Gastrocnemius medialis (tissue), 4 donors: ENCODE data around the gene GRID2.

Experiments used
- POLR2A ChIP-seq, 2 donors: fragments of 450-650 bp; IDR thresholded peaks; one replicate each; pipeline ENCODE4 v1.6.1; 2017; ENCODE audit warnings: antibody characterized with exemption in 2 of 2, mild to moderate bottlenecking in 2 of 2, moderate library complexity in 2 of 2
- TF ChIP-seq, protein P1 (sequence below), 5 experiments: fragments of 450-650 bp in 3 of 5; fragments of 200-600 bp in 2 of 5; sonication (generic) in 2 of 5; IDR thresholded peaks in 4 of 5; conservative IDR thresholded peaks in 1 of 5; 1 replicate in 4 of 5; 2 replicates in 1 of 5; pipeline ENCODE4 v1.5.1; 2016 to 2019; ENCODE audit warnings: antibody characterized with exemption in 5 of 5, mild to moderate bottlenecking in 3 of 5, moderate library complexity in 3 of 5

DNA sequence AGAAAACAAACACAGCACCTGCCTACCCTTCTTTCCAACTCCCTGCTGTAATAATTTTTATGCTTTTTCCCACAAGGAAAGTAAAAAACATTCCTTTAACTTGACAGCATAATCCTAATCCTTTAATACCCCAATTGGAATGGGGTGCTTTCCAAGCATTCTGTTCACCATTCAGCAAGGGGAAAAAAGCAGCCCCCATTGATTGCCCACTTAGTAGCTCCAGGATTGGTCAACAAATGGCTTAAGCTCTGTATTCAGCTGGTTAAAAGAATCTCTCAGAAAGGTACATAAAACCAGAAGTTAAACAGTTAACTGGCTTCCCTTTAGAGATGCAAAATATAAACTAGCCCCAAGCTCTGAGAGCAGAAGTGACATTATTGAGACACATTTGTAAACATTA lies 1330.0 kb downstream of the GRID2 start:
- TF ChIP-seq, protein P1, sequence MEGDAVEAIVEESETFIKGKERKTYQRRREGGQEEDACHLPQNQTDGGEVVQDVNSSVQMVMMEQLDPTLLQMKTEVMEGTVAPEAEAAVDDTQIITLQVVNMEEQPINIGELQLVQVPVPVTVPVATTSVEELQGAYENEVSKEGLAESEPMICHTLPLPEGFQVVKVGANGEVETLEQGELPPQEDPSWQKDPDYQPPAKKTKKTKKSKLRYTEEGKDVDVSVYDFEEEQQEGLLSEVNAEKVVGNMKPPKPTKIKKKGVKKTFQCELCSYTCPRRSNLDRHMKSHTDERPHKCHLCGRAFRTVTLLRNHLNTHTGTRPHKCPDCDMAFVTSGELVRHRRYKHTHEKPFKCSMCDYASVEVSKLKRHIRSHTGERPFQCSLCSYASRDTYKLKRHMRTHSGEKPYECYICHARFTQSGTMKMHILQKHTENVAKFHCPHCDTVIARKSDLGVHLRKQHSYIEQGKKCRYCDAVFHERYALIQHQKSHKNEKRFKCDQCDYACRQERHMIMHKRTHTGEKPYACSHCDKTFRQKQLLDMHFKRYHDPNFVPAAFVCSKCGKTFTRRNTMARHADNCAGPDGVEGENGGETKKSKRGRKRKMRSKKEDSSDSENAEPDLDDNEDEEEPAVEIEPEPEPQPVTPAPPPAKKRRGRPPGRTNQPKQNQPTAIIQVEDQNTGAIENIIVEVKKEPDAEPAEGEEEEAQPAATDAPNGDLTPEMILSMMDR (IDR thresholded peaks at IDR 0.05 in 4 of 5, conservative IDR thresholded peaks at IDR 0.05 in 1 of 5) = no peak
- no peak for TF ChIP-seq POLR2A (IDR thresholded peaks at IDR 0.05)
